Left ventricle myocardium inferior (tissue), 1 donor: ENCODE measurements around the gene RBMY1J. TPM values are rescaled to one million over a fixed set of nuclear protein-coding genes. Genes with fewer than 3 reads are reported as not detected.
"Not testable (repeated sequence)": the region's sequence is repeated elsewhere in the genome, so short reads cannot be mapped to it uniquely, and the experiment has no call there.

Source experiments
- DNase-seq: peaks from one replicate; pipeline ENCODE4 v3.0.0-alpha.2; 2020
- H3K27ac ChIP-seq: fragments of 200-600 bp; replicated peaks from 2 replicates; pipeline ENCODE4 v1.8.0; 2021
- H3K27me3 ChIP-seq: fragments of 200-600 bp; 2 replicates; pipeline ENCODE4 v1.8.0; 2021; ENCODE audit warnings: low read depth
- H3K36me3 ChIP-seq: fragments of 200-600 bp; 2 replicates; pipeline ENCODE4 v1.8.0; 2021
- H3K4me1 ChIP-seq: fragments of 200-600 bp; 2 replicates; pipeline ENCODE4 v1.8.0; 2021
- H3K4me3 ChIP-seq: fragments of 200-600 bp; 2 replicates; pipeline ENCODE4 v1.8.0; 2021; ENCODE audit warnings: mild to moderate bottlenecking, moderate library complexity
- H3K9me3 ChIP-seq: fragments of 200-600 bp; replicated peaks from 2 replicates; pipeline ENCODE4 v1.8.0; 2021
- CTCF ChIP-seq: fragments of 200-600 bp; IDR thresholded peaks from 2 replicates; pipeline ENCODE4 v1.8.0; 2021; ENCODE audit warnings: antibody characterized with exemption, mild to moderate bottlenecking, borderline replicate concordance
- intact Hi-C: fragments of 100-400 bp; cut with micrococcal nuclease; formaldehyde crosslinking; loops from one replicate; pipeline ENCODE4 v1.11.0; 2022
- long read RNA-seq: library from polyadenylated mRNA; unstranded; transcript quantifications from one replicate; pipeline ENCODE4 v2.0.0, GENCODE V29; 2021
- total RNA-seq: library from RNA; stranded (reverse); fragmentation: NEBNext Ultra II Directional; extraction: Animal tissue kit (Norgen Biotek cat#: 25700); gene quantifications from one replicate; pipeline ENCODE4 v1.2.1, GENCODE V29; 2021
- donor health status: DM: no; HTN: yes; CAD: no; lungs with severe emphysema.

RBMY1J gene
- total RNA-seq = not detected
- long read RNA-seq = 0 reads

GRCh38 chrY:22403110-22403509, at the start of gene RBMY1J:
Gene RBMY1J, plus strand, starts transcription at chrY:22403410. Its CDS starts 2,038 bp downstream, at chrY:22405448.
- H3K27me3 ChIP-seq, intact Hi-C loops, H3K4me1 ChIP-seq, H3K4me3 ChIP-seq, H3K9me3 ChIP-seq, H3K27ac ChIP-seq, DNase-seq, H3K36me3 ChIP-seq: not testable (repeated sequence)

- no peaks in the 10 kb centered on the region for H3K4me1 ChIP-seq
- H3K27ac ChIP-seq = no peak overlapping the region
- H3K36me3 ChIP-seq = no peaks in the 10 kb centered on the region
- no peaks in the 10 kb centered on the region for H3K9me3 ChIP-seq
- no peak for DNase-seq
- intact Hi-C loops = no loop called here
- no peak for TF ChIP-seq CTCF
- H3K27me3 ChIP-seq = no peaks in the 10 kb centered on the region
- H3K4me3 ChIP-seq = no peak overlapping the region
These were observed 35.8 kb upstream of the RBMY1J start for GRCh38 chrY:22367416-22367815.

- Histone ChIP-seq H3K27ac (no peak overlapping the region), H3K4me3 (no peak overlapping the region), H3K9me3 (no peaks in the 10 kb centered on the region), H3K4me1 (no peaks in the 10 kb centered on the region), H3K36me3 (no peaks in the 10 kb centered on the region), H3K27me3 (no peaks in the 10 kb centered on the region)
- DNase-seq = no peak
- intact Hi-C loops = no loop called here
- TF ChIP-seq CTCF = no peak
These were observed 32.6 kb upstream of the RBMY1J start for GRCh38 chrY:22370623-22371022.

GRCh38 chrY:22373494-22373893, 29.7 kb upstream of the RBMY1J start:
- Histone ChIP-seq H3K36me3 (no peaks in the 10 kb centered on the region), H3K27me3 (no peaks in the 10 kb centered on the region), H3K4me3 (no peak overlapping the region), H3K27ac (no peak overlapping the region), H3K9me3 (no peaks in the 10 kb centered on the region), H3K4me1 (no peaks in the 10 kb centered on the region)
- DNase-seq = no peak
- intact Hi-C loops = no loop called here
- TF ChIP-seq CTCF = no peak

- H3K36me3 ChIP-seq, H3K4me1 ChIP-seq, H3K4me3 ChIP-seq, DNase-seq, H3K27me3 ChIP-seq, intact Hi-C loops, H3K9me3 ChIP-seq, H3K27ac ChIP-seq: not testable (repeated sequence)
These were observed 41.6 kb downstream of the RBMY1J start for GRCh38 chrY:22444718-22445396.

- H3K4me1 ChIP-seq, H3K9me3 ChIP-seq, DNase-seq, intact Hi-C loops, H3K27ac ChIP-seq, H3K4me3 ChIP-seq, H3K36me3 ChIP-seq, H3K27me3 ChIP-seq: not testable (repeated sequence)
These were observed 52.3 kb downstream of the RBMY1J start for GRCh38 chrY:22455522-22455921.

- H3K9me3 ChIP-seq, intact Hi-C loops, H3K4me1 ChIP-seq, DNase-seq, H3K36me3 ChIP-seq, H3K27me3 ChIP-seq, H3K4me3 ChIP-seq, H3K27ac ChIP-seq: not testable (repeated sequence)
These were observed 58.8 kb downstream of the RBMY1J start for GRCh38 chrY:22461962-22462361.

Other genes starting within 250 kb of the RBMY1J start
- gene RBMY1F, start 220.5 kb upstream of the RBMY1J start, total RNA-seq = not detected